Thyroid gland (tissue), 4 donors: ENCODE measurements around the gene DHRS7B.

Experiments
- POLR2A ChIP-seq, 2 donors: fragments of 450-650 bp; IDR thresholded peaks; one replicate each; pipeline ENCODE4 v1.6.1; 2017; ENCODE audit warnings: antibody characterized with exemption in 2 of 2, mild to moderate bottlenecking in 2 of 2, moderate library complexity in 1 of 2
- TF ChIP-seq, protein P1 (sequence below), 6 experiments: fragments of 200-600 bp in 3 of 6; fragments of 450-650 bp in 3 of 6; sonication (generic) in 3 of 6; IDR thresholded peaks; one replicate each; pipeline ENCODE4 v1.5.1; 2016 to 2019; ENCODE audit warnings: antibody characterized with exemption in 6 of 6, mild to moderate bottlenecking in 2 of 6, inconsistent platforms in 1 of 6, moderate library complexity in 1 of 6

DNA sequence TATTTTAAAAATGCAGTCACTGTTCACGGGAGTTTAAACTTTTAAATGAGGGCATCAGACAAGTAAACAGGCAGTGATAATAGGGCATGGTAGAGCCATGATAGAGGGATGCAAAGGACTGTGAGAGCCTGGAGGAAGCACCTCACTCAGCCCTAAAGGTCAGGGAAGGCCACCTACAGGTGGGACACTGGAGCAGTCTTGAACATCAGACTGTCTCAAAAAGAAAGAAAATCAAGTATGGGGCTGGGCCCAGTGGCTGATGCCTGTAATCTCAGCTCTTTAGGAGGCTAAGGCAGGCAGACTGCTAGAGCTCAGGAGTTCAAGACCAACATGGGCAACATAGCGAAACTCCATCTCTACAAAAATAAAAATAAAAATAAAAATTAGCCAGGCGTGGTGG, 31.0 kb upstream of the DHRS7B start:
- TF ChIP-seq, protein P1, sequence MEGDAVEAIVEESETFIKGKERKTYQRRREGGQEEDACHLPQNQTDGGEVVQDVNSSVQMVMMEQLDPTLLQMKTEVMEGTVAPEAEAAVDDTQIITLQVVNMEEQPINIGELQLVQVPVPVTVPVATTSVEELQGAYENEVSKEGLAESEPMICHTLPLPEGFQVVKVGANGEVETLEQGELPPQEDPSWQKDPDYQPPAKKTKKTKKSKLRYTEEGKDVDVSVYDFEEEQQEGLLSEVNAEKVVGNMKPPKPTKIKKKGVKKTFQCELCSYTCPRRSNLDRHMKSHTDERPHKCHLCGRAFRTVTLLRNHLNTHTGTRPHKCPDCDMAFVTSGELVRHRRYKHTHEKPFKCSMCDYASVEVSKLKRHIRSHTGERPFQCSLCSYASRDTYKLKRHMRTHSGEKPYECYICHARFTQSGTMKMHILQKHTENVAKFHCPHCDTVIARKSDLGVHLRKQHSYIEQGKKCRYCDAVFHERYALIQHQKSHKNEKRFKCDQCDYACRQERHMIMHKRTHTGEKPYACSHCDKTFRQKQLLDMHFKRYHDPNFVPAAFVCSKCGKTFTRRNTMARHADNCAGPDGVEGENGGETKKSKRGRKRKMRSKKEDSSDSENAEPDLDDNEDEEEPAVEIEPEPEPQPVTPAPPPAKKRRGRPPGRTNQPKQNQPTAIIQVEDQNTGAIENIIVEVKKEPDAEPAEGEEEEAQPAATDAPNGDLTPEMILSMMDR (IDR thresholded peaks at IDR 0.05): no peak
- TF ChIP-seq POLR2A (IDR thresholded peaks at IDR 0.05): no peak
